SIG-M5 (cell line): ENCODE results near the gene B9D1.
A peak's percentile ranks its signal among the peaks of the same experiment; 100 is the strongest.

Experiments
- DNase-seq: peaks from one replicate; lab custom pipeline; 2025; lab: John Stamatoyannopoulos, UW

The B9D1 gene

GRCh38 chr17:19388791-19389785, 26.6 kb upstream of the B9D1 start:
- DNase-seq = no peak

GRCh38 chr17:19387921-19388521, 25.5 kb upstream of the B9D1 start:
- no peak for DNase-seq

GRCh38 chr17:19386974-19387920, 24.7 kb upstream of the B9D1 start, which contains the start of gene MFAP4:
MFAP4 (minus strand) TSS chr17:19387190; CDS start chr17:19387155, 35 bp downstream.
- DNase-seq = peak; percentile 61

- DNase-seq = peak; percentile 91
Measured at GRCh38 chr17:19386051-19386929, 23.8 kb upstream of the B9D1 start.

- DNase-seq = no peak
Measured at GRCh38 chr17:19385521-19385983, 23.0 kb upstream of the B9D1 start.

- DNase-seq = no peak
Measured at GRCh38 chr17:19384723-19385391, 22.3 kb upstream of the B9D1 start.

GRCh38 chr17:19383681-19384470, 21.4 kb upstream of the B9D1 start:
- no peak for DNase-seq

- no peak for DNase-seq
Measured at GRCh38 chr17:19382531-19383444, 20.3 kb upstream of the B9D1 start.

GRCh38 chr17:19381741-19382444, 19.4 kb upstream of the B9D1 start:
- DNase-seq = no peak

- DNase-seq = no peak
Measured at GRCh38 chr17:19381361-19381740, 18.8 kb upstream of the B9D1 start.

- DNase-seq = no peak
Measured at GRCh38 chr17:19380481-19381301, 18.2 kb upstream of the B9D1 start.

- DNase-seq = no peak
Measured at GRCh38 chr17:19379361-19380065, 17.0 kb upstream of the B9D1 start.

GRCh38 chr17:19378416-19379360, 16.2 kb upstream of the B9D1 start, which contains the start of gene MAPK7:
MAPK7 (plus strand) TSS chr17:19378498; CDS start chr17:19378901, 403 bp downstream.
- DNase-seq = no peak

- DNase-seq = peak; percentile 93
Measured at GRCh38 chr17:19377602-19378415, 15.3 kb upstream of the B9D1 start.
